Smooth muscle cell (in vitro differentiated cells): ENCODE data around the gene SLC5A10. TPM values are rescaled to one million over a fixed set of nuclear protein-coding genes. Genes with fewer than 3 reads are reported as not detected.

Experiments used
- DNase-seq: peaks from one replicate; lab custom pipeline; 2025; ENCODE audit not compliant: unreplicated experiment; lab: John Stamatoyannopoulos, UW
- H2AFZ ChIP-seq: fragments of 200-600 bp; sonication (generic); 2 replicates; pipeline ENCODE4 v1.6.0; 2016; ENCODE audit warnings: antibody characterized with exemption, low read depth, mild to moderate bottlenecking
- H3F3A ChIP-seq: fragments of 200-600 bp; sonication (generic); 2 replicates; pipeline ENCODE4 v1.6.0; 2017; ENCODE audit warnings: antibody characterized with exemption, low read depth
- H3K27ac ChIP-seq: fragments of 200-600 bp; sonication (generic); 2 replicates; pipeline ENCODE4 v1.5.1; 2016; ENCODE audit warnings: low read depth, mild to moderate bottlenecking
- H3K27me3 ChIP-seq: fragments of 200-600 bp; sonication (generic); 2 replicates; pipeline ENCODE4 v1.6.1; 2016; ENCODE audit warnings: low read depth, mild to moderate bottlenecking
- H3K36me3 ChIP-seq: fragments of 200-600 bp; sonication (generic); 2 replicates; pipeline ENCODE4 v1.5.1; 2016; ENCODE audit warnings: low read depth
- H3K4me1 ChIP-seq: fragments of 200-600 bp; sonication (generic); 2 replicates; pipeline ENCODE4 v1.5.1; 2016; ENCODE audit warnings: low read depth
- H3K4me2 ChIP-seq: fragments of 200-600 bp; sonication (generic); 2 replicates; pipeline ENCODE4 v1.6.0; 2016; ENCODE audit warnings: mild to moderate bottlenecking
- H3K4me3 ChIP-seq: fragments of 200-600 bp; sonication (generic); 2 replicates; pipeline ENCODE4 v1.5.1; 2016; ENCODE audit warnings: mild to moderate bottlenecking
- H3K79me2 ChIP-seq: fragments of 200-600 bp; sonication (generic); 2 replicates; pipeline ENCODE4 v1.6.0; 2016; ENCODE audit warnings: low read depth, mild to moderate bottlenecking
- H3K9ac ChIP-seq: fragments of 200-600 bp; sonication (generic); 2 replicates; pipeline ENCODE4 v1.6.0; 2016; ENCODE audit warnings: low read depth
- H3K9me3 ChIP-seq: fragments of 200-600 bp; sonication (generic); replicated peaks from 2 replicates; pipeline ENCODE4 v1.5.1; 2016; ENCODE audit warnings: low read depth
- H4K20me1 ChIP-seq: fragments of 200-600 bp; sonication (generic); 2 replicates; pipeline ENCODE4 v1.6.0; 2016; ENCODE audit warnings: low read depth
- WGBS: methylation state at CpG from one replicate; pipeline ENCODE4 v1.1.7; 2016; ENCODE audit warnings: low lambda C conversion rate; 5-methylcytosine and 5-hydroxymethylcytosine counted together
- polyA plus RNA-seq: library from polyadenylated mRNA; unstranded; fragments of >200 nt; fragmentation: Nextera tagmentation; extraction: Ambion mirVana; gene quantifications from 2 replicates; pipeline ENCODE4 v1.2.1, GENCODE V29; 2016
- total RNA-seq: library from RNA; depleted of rRNA; stranded (reverse); fragments of >200 nt; gene quantifications from 2 replicates; pipeline ENCODE4 v1.2.3, GENCODE V29; 2014
- TF ChIP-seq, protein P1 (sequence below): fragments of 200-600 bp; sonication (generic); IDR thresholded peaks from 2 replicates; pipeline ENCODE4 v1.5.1; 2017; ENCODE audit warnings: borderline replicate concordance, mild to moderate bottlenecking, antibody characterized with exemption; ENCODE audit not compliant: insufficient read depth, poor library complexity, severe bottlenecking

SLC5A10 gene
- total and polyA plus RNA-seq, 2 experiments from 2014 or later, result not detected

DNA sequence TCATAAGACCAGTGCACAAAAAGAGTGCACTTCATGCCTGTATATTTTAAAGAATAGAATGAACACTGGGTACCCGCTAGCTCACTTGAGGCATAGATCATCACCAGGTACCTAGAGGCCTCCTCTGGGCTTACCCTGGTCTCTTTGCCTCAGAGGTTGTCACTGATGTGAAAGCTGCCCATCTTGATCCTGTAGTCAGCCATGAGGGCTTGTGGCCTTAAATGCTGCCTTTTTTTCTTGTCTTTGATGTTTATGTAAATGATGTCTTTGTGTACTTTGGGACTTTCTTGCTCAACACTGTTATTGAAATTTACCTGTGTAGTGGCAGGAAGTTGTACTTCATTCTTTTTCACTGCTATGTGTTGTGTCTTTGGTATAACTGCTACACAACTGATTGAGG lies 26.8 kb upstream of the SLC5A10 start:
- Histone ChIP-seq H3K9ac (no peak overlapping the region), H3K27me3 (no peaks in the 10 kb centered on the region), H3K9me3 (no peaks in the 10 kb centered on the region), H3K4me1 (no peaks in the 10 kb centered on the region), H2AFZ (no peak overlapping the region), H3K4me3 (no peak overlapping the region), H3K27ac (no peak overlapping the region), H3K36me3 (no peaks in the 10 kb centered on the region), H4K20me1 (peaks cover 13% of the 10 kb centered on the region), H3K79me2 (no peaks in the 10 kb centered on the region), H3K4me2 (no peak overlapping the region), H3F3A (no peaks in the 10 kb centered on the region)
- no peak for DNase-seq
- TF ChIP-seq, protein P1, sequence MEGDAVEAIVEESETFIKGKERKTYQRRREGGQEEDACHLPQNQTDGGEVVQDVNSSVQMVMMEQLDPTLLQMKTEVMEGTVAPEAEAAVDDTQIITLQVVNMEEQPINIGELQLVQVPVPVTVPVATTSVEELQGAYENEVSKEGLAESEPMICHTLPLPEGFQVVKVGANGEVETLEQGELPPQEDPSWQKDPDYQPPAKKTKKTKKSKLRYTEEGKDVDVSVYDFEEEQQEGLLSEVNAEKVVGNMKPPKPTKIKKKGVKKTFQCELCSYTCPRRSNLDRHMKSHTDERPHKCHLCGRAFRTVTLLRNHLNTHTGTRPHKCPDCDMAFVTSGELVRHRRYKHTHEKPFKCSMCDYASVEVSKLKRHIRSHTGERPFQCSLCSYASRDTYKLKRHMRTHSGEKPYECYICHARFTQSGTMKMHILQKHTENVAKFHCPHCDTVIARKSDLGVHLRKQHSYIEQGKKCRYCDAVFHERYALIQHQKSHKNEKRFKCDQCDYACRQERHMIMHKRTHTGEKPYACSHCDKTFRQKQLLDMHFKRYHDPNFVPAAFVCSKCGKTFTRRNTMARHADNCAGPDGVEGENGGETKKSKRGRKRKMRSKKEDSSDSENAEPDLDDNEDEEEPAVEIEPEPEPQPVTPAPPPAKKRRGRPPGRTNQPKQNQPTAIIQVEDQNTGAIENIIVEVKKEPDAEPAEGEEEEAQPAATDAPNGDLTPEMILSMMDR, result no peak
- 96% methylated on average over 1 of the region's 1 CpG for WGBS

DNA sequence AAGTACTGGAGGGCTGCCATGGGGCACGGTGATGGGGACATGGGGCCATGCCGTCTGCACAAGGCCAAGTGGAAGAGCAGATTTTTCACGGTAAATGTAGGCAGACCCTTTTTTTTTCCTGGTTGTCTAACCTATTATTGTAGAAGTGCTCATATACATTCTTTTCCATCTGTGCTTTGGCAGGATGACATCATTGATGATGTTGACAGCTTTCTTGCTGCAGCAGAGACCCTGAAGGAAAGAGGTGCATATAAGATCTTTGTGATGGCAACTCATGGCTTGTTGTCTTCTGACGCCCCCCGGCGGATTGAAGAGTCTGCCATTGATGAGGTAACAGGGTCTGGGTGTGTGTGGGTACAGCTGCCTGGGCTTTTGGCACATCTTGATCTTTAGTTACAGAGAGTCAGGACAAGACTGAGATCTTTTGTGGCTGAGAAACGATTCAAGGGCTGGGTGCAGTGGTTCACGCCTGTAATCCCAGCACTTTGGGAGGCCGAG lies 23.3 kb upstream of the SLC5A10 start:
- Histone ChIP-seq H2AFZ (no peak overlapping the region), H3K4me3 (no peak overlapping the region), H4K20me1 (no peaks in the 10 kb centered on the region), H3K9ac (no peak overlapping the region), H3K9me3 (no peaks in the 10 kb centered on the region), H3K36me3 (no peaks in the 10 kb centered on the region), H3F3A (no peaks in the 10 kb centered on the region), H3K27me3 (no peaks in the 10 kb centered on the region), H3K4me1 (no peaks in the 10 kb centered on the region), H3K79me2 (no peaks in the 10 kb centered on the region), H3K4me2 (no peak overlapping the region), H3K27ac (no peak overlapping the region)
- 98% methylated on average over 9 of the region's 9 CpGs for WGBS
- no peak for DNase-seq
- TF ChIP-seq, protein P1, result no peak

DNA sequence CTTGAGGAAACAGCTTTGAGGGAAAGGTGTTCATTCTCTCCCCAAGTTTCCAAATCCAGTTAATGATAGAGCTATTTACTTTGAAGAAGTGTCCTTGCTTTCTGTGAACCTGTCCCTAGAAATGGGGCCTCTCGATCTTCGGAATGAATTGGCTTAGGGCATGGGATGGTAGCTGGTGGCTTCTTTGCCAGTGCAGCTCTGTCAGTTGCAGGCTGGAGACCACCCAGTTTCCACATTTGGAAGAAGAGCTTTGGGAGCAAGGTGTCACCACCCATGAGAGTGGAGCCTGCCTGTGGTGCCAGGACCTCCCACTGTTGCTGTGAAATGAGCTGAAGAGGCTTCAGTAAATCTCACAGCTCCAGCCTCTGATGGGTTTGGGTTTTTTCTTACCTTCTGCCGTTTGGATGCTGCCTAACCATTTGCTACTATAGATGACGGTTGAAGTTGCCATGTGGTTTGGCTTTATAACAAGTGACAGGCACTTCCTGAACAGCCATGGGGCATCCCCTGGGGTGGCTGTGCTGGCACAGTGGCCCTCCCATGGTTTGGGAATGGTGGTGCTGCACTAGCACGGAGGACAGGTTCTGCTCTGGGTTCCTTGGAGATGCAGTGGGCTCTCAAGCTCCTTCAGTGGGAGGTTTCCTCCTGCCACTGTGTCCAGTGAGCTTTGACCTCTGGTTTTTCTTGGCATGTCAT lies 19.5 kb upstream of the SLC5A10 start:
- WGBS, result 95% methylated on average over 5 of the region's 5 CpGs
- Histone ChIP-seq H3K79me2 (no peaks in the 10 kb centered on the region), H3K4me2 (no peak overlapping the region), H3F3A (no peaks in the 10 kb centered on the region), H3K4me3 (no peak overlapping the region), H3K9ac (no peak overlapping the region), H4K20me1 (no peaks in the 10 kb centered on the region), H3K36me3 (no peaks in the 10 kb centered on the region), H3K27ac (no peak overlapping the region), H3K4me1 (no peaks in the 10 kb centered on the region), H3K27me3 (no peaks in the 10 kb centered on the region), H3K9me3 (no peaks in the 10 kb centered on the region), H2AFZ (no peak overlapping the region)
- TF ChIP-seq, protein P1, result no peak
- DNase-seq, result no peak
